Measurements from ENCODE around the gene KLF9. TPM values are rescaled to one million over a fixed set of nuclear protein-coding genes. Genes with fewer than 3 reads are reported as not detected.
A peak's percentile ranks its signal among the peaks of the same experiment; 100 is the strongest.

The KLF9 gene
- total and polyA plus RNA-seq, 7 donors, result 20.4 to 184 (median 120) TPM

- H3K27ac ChIP-seq, result peak overlapping the region; percentile 98 to 100 (median 99)
- WGBS, 2 donors, result 1% methylated on average over 32 of the region's 32 CpGs
- TF ChIP-seq EP300 (IDR thresholded peaks at IDR 0.05) (peak; percentile 79 to 97 (median 83)), POLR2AphosphoS5 (IDR thresholded peaks at IDR 0.05) (peak; percentile 94 to 97 (median 95)), POLR2A (IDR thresholded peaks at IDR 0.05) (peak; percentile 87 to 92)
- TF ChIP-seq, protein P1, sequence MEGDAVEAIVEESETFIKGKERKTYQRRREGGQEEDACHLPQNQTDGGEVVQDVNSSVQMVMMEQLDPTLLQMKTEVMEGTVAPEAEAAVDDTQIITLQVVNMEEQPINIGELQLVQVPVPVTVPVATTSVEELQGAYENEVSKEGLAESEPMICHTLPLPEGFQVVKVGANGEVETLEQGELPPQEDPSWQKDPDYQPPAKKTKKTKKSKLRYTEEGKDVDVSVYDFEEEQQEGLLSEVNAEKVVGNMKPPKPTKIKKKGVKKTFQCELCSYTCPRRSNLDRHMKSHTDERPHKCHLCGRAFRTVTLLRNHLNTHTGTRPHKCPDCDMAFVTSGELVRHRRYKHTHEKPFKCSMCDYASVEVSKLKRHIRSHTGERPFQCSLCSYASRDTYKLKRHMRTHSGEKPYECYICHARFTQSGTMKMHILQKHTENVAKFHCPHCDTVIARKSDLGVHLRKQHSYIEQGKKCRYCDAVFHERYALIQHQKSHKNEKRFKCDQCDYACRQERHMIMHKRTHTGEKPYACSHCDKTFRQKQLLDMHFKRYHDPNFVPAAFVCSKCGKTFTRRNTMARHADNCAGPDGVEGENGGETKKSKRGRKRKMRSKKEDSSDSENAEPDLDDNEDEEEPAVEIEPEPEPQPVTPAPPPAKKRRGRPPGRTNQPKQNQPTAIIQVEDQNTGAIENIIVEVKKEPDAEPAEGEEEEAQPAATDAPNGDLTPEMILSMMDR (IDR thresholded peaks at IDR 0.05), result no peak
- H3K36me3 ChIP-seq, result no peaks in the 10 kb centered on the region
- H3K27me3 ChIP-seq, result no peaks in the 10 kb centered on the region
- H3K4me3 ChIP-seq, result peak overlapping the region; percentile 42 to 56 (median 51)
- intact Hi-C loops (cut with DNase I), result loop anchor here (1.0 kb wide), 2 partner anchors 9 to 60 kb away; no protein-coding TSS in a partner anchor
- no peaks in the 10 kb centered on the region for H3K9me3 ChIP-seq
- peaks cover 0 to 57% (median 47%) of the 10 kb centered on the region in 4 donors for H3K4me1 ChIP-seq
- DNase-seq, result peak; percentile 99
Observed at GRCh38 chr9:70420441-70421271, 6.2 kb upstream of the KLF9 start.

GRCh38 chr9:70419556-70420440 lies 5.3 kb upstream of the KLF9 start:
- TF ChIP-seq EP300 (IDR thresholded peaks at IDR 0.05), result peak; percentile 87 to 99 (median 96)
- peak in 1 of 2 donors; percentile 94 for TF ChIP-seq POLR2A (IDR thresholded peaks at IDR 0.05)
- TF ChIP-seq, protein P1 (IDR thresholded peaks at IDR 0.05), result peak in 2 of 4 experiments; percentile 6 to 21
- TF ChIP-seq POLR2AphosphoS5 (IDR thresholded peaks at IDR 0.05), result peak; percentile 95 to 98 (median 98)
- H3K4me1 ChIP-seq, result peaks cover 0 to 65% (median 56%) of the 10 kb centered on the region in 4 donors
- peak; percentile 99 for DNase-seq
- WGBS, 2 donors, result 1% methylated on average over 60 of the region's 60 CpGs
- no peaks in the 10 kb centered on the region for H3K36me3 ChIP-seq
- intact Hi-C loops (cut with DNase I), result loop anchor here (1.0 to 5.0 kb wide), 5 partner anchors 8 to 1948 kb away; partner anchors contain the start of genes SMC5 and ZFAND5
- H3K9me3 ChIP-seq, result no peaks in the 10 kb centered on the region
- H3K27ac ChIP-seq, result peak overlapping the region; percentile 98 to 100 (median 99)
- H3K4me3 ChIP-seq, result peak overlapping the region; percentile 42 to 56 (median 51)
- no peaks in the 10 kb centered on the region for H3K27me3 ChIP-seq

DNA sequence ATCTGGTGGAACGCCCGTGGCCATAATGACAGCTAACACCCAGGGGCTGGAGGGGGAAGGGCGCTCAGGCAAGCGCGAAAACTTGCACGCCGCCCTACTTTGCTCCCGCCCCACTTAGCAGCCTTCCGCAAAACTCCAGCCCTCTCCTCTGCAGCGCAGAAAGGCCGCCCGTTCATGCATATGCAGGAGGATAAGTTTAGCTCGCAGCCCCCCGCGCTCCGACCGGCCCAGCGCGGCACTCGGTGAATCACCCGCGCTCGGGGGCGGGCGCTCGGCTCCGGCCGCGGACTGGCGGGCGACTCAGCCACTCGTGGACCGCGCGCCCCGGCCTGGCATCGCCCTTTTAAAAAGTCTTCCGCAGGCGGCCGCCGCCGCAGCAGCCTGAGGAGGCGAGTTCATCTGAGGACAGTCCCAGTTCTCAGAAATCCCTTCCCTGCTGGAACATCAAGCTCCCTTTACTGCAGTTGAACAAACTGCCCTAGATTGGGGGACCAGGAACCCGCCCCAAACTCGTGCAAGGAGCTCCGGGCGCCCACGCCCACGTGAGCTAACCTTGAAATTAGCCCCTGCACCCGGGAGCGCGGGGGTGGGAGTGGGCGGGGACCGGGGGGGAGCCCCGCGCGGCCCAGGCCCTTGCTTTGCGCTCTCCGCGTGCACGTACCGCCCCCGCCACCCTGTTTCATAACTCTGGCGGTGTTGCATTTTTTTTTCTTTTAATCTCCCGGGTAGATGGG lies 4.5 kb upstream of the KLF9 start:
- H3K4me1 ChIP-seq, result peaks cover 0 to 69% (median 59%) of the 10 kb centered on the region in 4 donors
- 0% methylated on average over 65 of the region's 65 CpGs for WGBS, 2 donors

More for the DNA sequence above, 4.5 kb upstream of the KLF9 start:
- H3K9me3 ChIP-seq, result no peaks in the 10 kb centered on the region
- no peaks in the 10 kb centered on the region for H3K27me3 ChIP-seq
- DNase-seq, result peak; percentile 99
- TF ChIP-seq, protein P1 (IDR thresholded peaks at IDR 0.05), result no peak
- peak; percentile 85 to 96 (median 96) for TF ChIP-seq POLR2AphosphoS5 (IDR thresholded peaks at IDR 0.05)
- peak; percentile 85 to 94 for TF ChIP-seq POLR2A (IDR thresholded peaks at IDR 0.05)
- TF ChIP-seq EP300 (IDR thresholded peaks at IDR 0.05), result peak; percentile 98 to 100 (median 100)
- intact Hi-C loops (cut with DNase I), result loop anchor here (1.0 to 5.0 kb wide), 3 partner anchors 162 to 1948 kb away; partner anchors contain the start of genes SMC5 and ZFAND5
- H3K36me3 ChIP-seq, result no peaks in the 10 kb centered on the region
- H3K4me3 ChIP-seq, result peak overlapping the region; percentile 42 to 56 (median 51)
- peak overlapping the region; percentile 98 to 100 (median 99) for H3K27ac ChIP-seq
